ENCODE measurements around the gene ATP6V1E1.
"Not testable (repeated sequence)": the region's sequence is repeated elsewhere in the genome, so short reads cannot be mapped to it uniquely, and the experiment has no call there.

ATP6V1E1 gene

GRCh38 chr22:17647991-17648390 is 19.4 kb upstream of the ATP6V1E1 start:
- no peak overlapping the region for H3K9ac ChIP-seq (ENCODE audit: low read depth, low read length)
- no peak overlapping the region for H3K4me3 ChIP-seq (ENCODE audit: low read depth, low read length)
- no peaks in the 10 kb centered on the region for H3K9me3 ChIP-seq (ENCODE audit: control insufficient read depth, insufficient read depth, low read length)
- no peaks in the 10 kb centered on the region for H3K36me3 ChIP-seq (ENCODE audit: control insufficient read depth, insufficient read depth, low read length)
- no peaks in the 10 kb centered on the region for H3K27me3 ChIP-seq (ENCODE audit: control insufficient read depth, insufficient read depth, low read length)
- H3K4me1 ChIP-seq (ENCODE audit: control insufficient read depth, insufficient read depth, low read length) = no peaks in the 10 kb centered on the region

- Histone ChIP-seq H3K4me3 (ENCODE audit: low read depth, low read length) (no peak overlapping the region), H3K9me3 (ENCODE audit: control insufficient read depth, insufficient read depth, low read length) (no peaks in the 10 kb centered on the region), H3K9ac (ENCODE audit: low read depth, low read length) (no peak overlapping the region), H3K4me1 (ENCODE audit: control insufficient read depth, insufficient read depth, low read length) (no peaks in the 10 kb centered on the region), H3K36me3 (ENCODE audit: control insufficient read depth, insufficient read depth, low read length) (no peaks in the 10 kb centered on the region), H3K27me3 (ENCODE audit: control insufficient read depth, insufficient read depth, low read length) (no peaks in the 10 kb centered on the region)
Measured at GRCh38 chr22:17647452-17647851, 18.9 kb upstream of the ATP6V1E1 start.

GRCh38 chr22:17642357-17642756 is 13.8 kb upstream of the ATP6V1E1 start:
- H3K27me3 ChIP-seq (ENCODE audit: control insufficient read depth, insufficient read depth, low read length); H3K9ac ChIP-seq (ENCODE audit: low read depth, low read length); H3K4me3 ChIP-seq (ENCODE audit: low read depth, low read length); H3K4me1 ChIP-seq (ENCODE audit: control insufficient read depth, insufficient read depth, low read length); H3K36me3 ChIP-seq (ENCODE audit: control insufficient read depth, insufficient read depth, low read length); H3K9me3 ChIP-seq (ENCODE audit: control insufficient read depth, insufficient read depth, low read length): not testable (repeated sequence)

- Histone ChIP-seq H3K4me1 (ENCODE audit: control insufficient read depth, insufficient read depth, low read length) (peaks cover 3% of the 10 kb centered on the region), H3K36me3 (ENCODE audit: control insufficient read depth, insufficient read depth, low read length) (no peaks in the 10 kb centered on the region), H3K27me3 (ENCODE audit: control insufficient read depth, insufficient read depth, low read length) (no peaks in the 10 kb centered on the region), H3K4me3 (ENCODE audit: low read depth, low read length) (no peak overlapping the region), H3K9me3 (ENCODE audit: control insufficient read depth, insufficient read depth, low read length) (no peaks in the 10 kb centered on the region), H3K9ac (ENCODE audit: low read depth, low read length) (no peak overlapping the region)
Measured at GRCh38 chr22:17641269-17641668, 12.7 kb upstream of the ATP6V1E1 start.

- Histone ChIP-seq H3K9ac (ENCODE audit: low read depth, low read length) (peak overlapping the region; percentile 99), H3K9me3 (ENCODE audit: control insufficient read depth, insufficient read depth, low read length) (no peaks in the 10 kb centered on the region), H3K27me3 (ENCODE audit: control insufficient read depth, insufficient read depth, low read length) (no peaks in the 10 kb centered on the region), H3K4me1 (ENCODE audit: control insufficient read depth, insufficient read depth, low read length) (peaks cover 3% of the 10 kb centered on the region), H3K36me3 (ENCODE audit: control insufficient read depth, insufficient read depth, low read length) (no peaks in the 10 kb centered on the region), H3K4me3 (ENCODE audit: low read depth, low read length) (peak overlapping the region; percentile 100)
Measured at GRCh38 chr22:17639247-17639741, 10.7 kb upstream of the ATP6V1E1 start.

DNA sequence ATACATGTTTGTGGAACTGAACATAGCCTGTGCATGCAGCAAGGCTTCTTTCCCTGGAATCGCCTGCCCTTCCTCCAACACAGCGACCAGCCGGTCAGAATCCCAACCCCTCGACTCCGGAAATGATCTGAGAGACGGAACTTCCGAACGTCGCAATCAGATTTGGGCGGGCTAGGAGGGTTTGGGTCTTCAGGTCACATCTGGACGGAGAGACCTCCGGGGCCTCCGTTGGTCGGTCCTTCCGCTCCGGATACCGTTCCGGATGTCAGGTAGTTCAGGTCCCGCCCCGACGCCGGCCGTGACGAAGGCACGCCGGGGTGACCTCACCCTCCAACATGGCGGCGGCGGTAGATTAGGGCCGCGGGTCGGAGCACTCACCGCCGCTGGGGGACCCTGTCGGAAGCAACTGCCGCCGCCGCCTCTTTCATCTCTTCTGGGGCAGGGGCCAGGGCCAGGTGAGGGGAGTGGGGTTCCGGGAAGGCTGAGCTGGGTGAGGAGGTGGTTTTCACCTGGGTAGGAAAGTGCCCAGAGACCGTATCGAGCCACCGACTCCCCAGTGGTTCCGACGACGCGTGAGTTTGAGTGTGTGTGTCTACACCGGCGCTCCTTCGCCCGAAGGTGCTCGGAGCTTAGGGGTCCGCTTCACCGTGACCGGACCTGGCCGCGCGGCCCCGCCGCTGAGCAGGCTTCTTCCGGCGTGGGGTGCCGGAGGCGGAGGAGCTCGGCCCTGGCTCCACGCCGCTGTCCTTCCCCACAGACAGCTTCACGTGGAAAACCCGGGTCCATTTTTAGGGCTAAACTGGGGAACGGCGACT is 10.1 kb upstream of the ATP6V1E1 start, which contains the start of gene BCL2L13:
Gene BCL2L13 (plus strand): TSS at position 326 of the 815 bp plus-strand sequence. CDS start 16,955 bp downstream, outside the sequence.
- peaks cover 3% of the 10 kb centered on the region for H3K4me1 ChIP-seq (ENCODE audit: control insufficient read depth, insufficient read depth, low read length)
- H3K27me3 ChIP-seq (ENCODE audit: control insufficient read depth, insufficient read depth, low read length) = no peaks in the 10 kb centered on the region
- H3K4me3 ChIP-seq (ENCODE audit: low read depth, low read length) = peak within 1 kb of the TSS; percentile 100
- H3K9me3 ChIP-seq (ENCODE audit: control insufficient read depth, insufficient read depth, low read length) = no peaks in the 10 kb centered on the region
- peak within 1 kb of the TSS; percentile 99 for H3K9ac ChIP-seq (ENCODE audit: low read depth, low read length)
- H3K36me3 ChIP-seq (ENCODE audit: control insufficient read depth, insufficient read depth, low read length) = no peaks in the 10 kb centered on the region

GRCh38 chr22:17638182-17638431 is 9.6 kb upstream of the ATP6V1E1 start:
- H3K4me3 ChIP-seq (ENCODE audit: low read depth, low read length) = peak overlapping the region; percentile 100
- no peaks in the 10 kb centered on the region for H3K9me3 ChIP-seq (ENCODE audit: control insufficient read depth, insufficient read depth, low read length)
- peaks cover 3% of the 10 kb centered on the region for H3K4me1 ChIP-seq (ENCODE audit: control insufficient read depth, insufficient read depth, low read length)
- H3K9ac ChIP-seq (ENCODE audit: low read depth, low read length) = peak overlapping the region; percentile 99
- H3K27me3 ChIP-seq (ENCODE audit: control insufficient read depth, insufficient read depth, low read length) = no peaks in the 10 kb centered on the region
- no peaks in the 10 kb centered on the region for H3K36me3 ChIP-seq (ENCODE audit: control insufficient read depth, insufficient read depth, low read length)

GRCh38 chr22:17637490-17638181 is 9.1 kb upstream of the ATP6V1E1 start:
- no peaks in the 10 kb centered on the region for H3K36me3 ChIP-seq (ENCODE audit: control insufficient read depth, insufficient read depth, low read length)
- peak overlapping the region; percentile 99 for H3K9ac ChIP-seq (ENCODE audit: low read depth, low read length)
- peaks cover 3% of the 10 kb centered on the region for H3K4me1 ChIP-seq (ENCODE audit: control insufficient read depth, insufficient read depth, low read length)
- H3K27me3 ChIP-seq (ENCODE audit: control insufficient read depth, insufficient read depth, low read length) = no peaks in the 10 kb centered on the region
- peak overlapping the region; percentile 100 for H3K4me3 ChIP-seq (ENCODE audit: low read depth, low read length)
- no peaks in the 10 kb centered on the region for H3K9me3 ChIP-seq (ENCODE audit: control insufficient read depth, insufficient read depth, low read length)

- not testable (repeated sequence) for H3K27me3 ChIP-seq (ENCODE audit: control insufficient read depth, insufficient read depth, low read length); H3K4me1 ChIP-seq (ENCODE audit: control insufficient read depth, insufficient read depth, low read length); H3K36me3 ChIP-seq (ENCODE audit: control insufficient read depth, insufficient read depth, low read length); H3K9me3 ChIP-seq (ENCODE audit: control insufficient read depth, insufficient read depth, low read length); H3K9ac ChIP-seq (ENCODE audit: low read depth, low read length); H3K4me3 ChIP-seq (ENCODE audit: low read depth, low read length)
Measured at GRCh38 chr22:17636850-17637249, 8.3 kb upstream of the ATP6V1E1 start.

DNA sequence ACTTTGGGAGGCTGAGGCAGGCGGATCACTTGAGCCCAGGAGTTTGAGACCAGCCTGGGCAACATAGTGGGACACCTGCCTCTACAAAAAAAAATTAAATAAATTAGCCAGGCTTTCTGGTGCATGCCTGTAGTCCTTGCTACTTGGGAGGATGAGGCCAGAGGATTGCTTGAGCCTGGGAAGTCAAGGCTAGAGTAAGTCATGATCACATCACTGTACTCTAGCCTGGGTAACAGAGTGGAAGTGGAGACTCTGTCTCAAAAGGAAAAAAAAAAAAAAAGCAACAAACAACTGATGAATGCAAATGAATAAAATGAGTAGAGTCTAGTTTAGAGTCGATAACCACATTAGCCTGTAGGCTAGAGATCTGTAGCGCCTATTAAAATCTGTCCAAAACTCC is 6.1 kb upstream of the ATP6V1E1 start:
- H3K9me3 ChIP-seq (ENCODE audit: control insufficient read depth, insufficient read depth, low read length) = no peaks in the 10 kb centered on the region
- no peaks in the 10 kb centered on the region for H3K27me3 ChIP-seq (ENCODE audit: control insufficient read depth, insufficient read depth, low read length)
- no peak overlapping the region for H3K4me3 ChIP-seq (ENCODE audit: low read depth, low read length)
- peaks cover 3% of the 10 kb centered on the region for H3K4me1 ChIP-seq (ENCODE audit: control insufficient read depth, insufficient read depth, low read length)
- H3K36me3 ChIP-seq (ENCODE audit: control insufficient read depth, insufficient read depth, low read length) = no peaks in the 10 kb centered on the region
- no peak overlapping the region for H3K9ac ChIP-seq (ENCODE audit: low read depth, low read length)

DNA sequence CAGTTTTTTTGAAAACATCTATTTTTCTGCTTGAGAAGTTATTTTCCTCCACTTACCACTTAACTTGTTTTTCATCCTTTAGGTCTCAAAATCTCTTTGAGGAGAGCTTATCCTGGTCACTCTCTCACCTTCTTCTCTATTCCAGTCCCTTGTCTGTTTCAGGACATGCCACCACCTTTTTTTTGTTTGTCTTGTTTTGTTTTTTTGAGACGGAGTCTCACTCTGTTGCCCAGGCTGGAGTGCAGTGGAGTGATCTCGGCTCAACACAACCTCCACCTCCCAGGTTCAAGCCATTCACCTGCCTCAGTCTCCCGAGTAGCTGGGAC is 5.4 kb upstream of the ATP6V1E1 start:
- H3K27me3 ChIP-seq (ENCODE audit: control insufficient read depth, insufficient read depth, low read length) = no peaks in the 10 kb centered on the region
- no peak overlapping the region for H3K9ac ChIP-seq (ENCODE audit: low read depth, low read length)
- no peaks in the 10 kb centered on the region for H3K36me3 ChIP-seq (ENCODE audit: control insufficient read depth, insufficient read depth, low read length)
- no peaks in the 10 kb centered on the region for H3K9me3 ChIP-seq (ENCODE audit: control insufficient read depth, insufficient read depth, low read length)
- H3K4me3 ChIP-seq (ENCODE audit: low read depth, low read length) = no peak overlapping the region
- peaks cover 3% of the 10 kb centered on the region for H3K4me1 ChIP-seq (ENCODE audit: control insufficient read depth, insufficient read depth, low read length)

Measured in iPS-15b (cell line).